GM18526 (cell line): Measurements from ENCODE around the gene CSNK1A1.

Experiments used
- POLR2A ChIP-seq: IDR thresholded peaks from 3 replicates; pipeline ENCODE4 v1.6.1; 2011; ENCODE audit not compliant: insufficient read length; ENCODE audit errors: extremely low read depth

Gene CSNK1A1

GRCh38 chr5:149445739-149446369, 105.4 kb downstream of the CSNK1A1 start:
- TF ChIP-seq POLR2A, result no peak

GRCh38 chr5:149445343-149445738, 105.9 kb downstream of the CSNK1A1 start:
- no peak for TF ChIP-seq POLR2A

GRCh38 chr5:149443210-149443609, 108.0 kb downstream of the CSNK1A1 start:
- TF ChIP-seq POLR2A, result no peak

GRCh38 chr5:149442563-149443182, 108.6 kb downstream of the CSNK1A1 start:
- no peak for TF ChIP-seq POLR2A
